ENCODE measurements around the gene RAB3GAP1. TPM values are rescaled to one million over a fixed set of nuclear protein-coding genes. Genes with fewer than 3 reads are reported as not detected.
"Not testable (repeated sequence)": the region's sequence is repeated elsewhere in the genome, so short reads cannot be mapped to it uniquely, and the experiment has no call there.

Gene RAB3GAP1
- total and polyA plus RNA-seq, 3 donors from 2014 or later = 39.9 to 45.9 (median 40.5) TPM

GRCh38 chr2:135113322-135113721, 61.2 kb downstream of the RAB3GAP1 start:
- H3K4me3 ChIP-seq = no peak overlapping the region
- no peak for TF ChIP-seq POLR2A (IDR thresholded peaks at IDR 0.05)
- TF ChIP-seq CTCF (IDR thresholded peaks at IDR 0.05) = no peak
- H3K27me3 ChIP-seq = no peaks in the 10 kb centered on the region
- H3K27ac ChIP-seq = no peak overlapping the region
- intact Hi-C loops (cut with DNase I; ENCODE audit: low total_unique reads) = no loop called here
- DNase-seq = no peak
- no peaks in the 10 kb centered on the region for H3K36me3 ChIP-seq (ENCODE audit: low read depth, missing control alignments)
- no peaks in the 10 kb centered on the region for H3K4me1 ChIP-seq
- WGBS, 2 donors = 92 to 95% methylated on average over 3 of the region's 3 CpGs
- H3K9me3 ChIP-seq = no peaks in the 10 kb centered on the region

- Histone ChIP-seq H3K27me3 (no peaks in the 10 kb centered on the region), H3K9me3 (no peaks in the 10 kb centered on the region), H3K36me3 (ENCODE audit: low read depth, missing control alignments) (no peaks in the 10 kb centered on the region), H3K4me1 (no peaks in the 10 kb centered on the region), H3K4me3 (no peak overlapping the region), H3K27ac (no peak overlapping the region)
- intact Hi-C loops (cut with DNase I; ENCODE audit: low total_unique reads) = no loop called here
- DNase-seq = no peak
- TF ChIP-seq POLR2A (IDR thresholded peaks at IDR 0.05) (no peak), CTCF (IDR thresholded peaks at IDR 0.05) (no peak)
Measured at GRCh38 chr2:135119582-135119981, 67.5 kb downstream of the RAB3GAP1 start.

- WGBS, 2 donors = 93 to 95% methylated on average over 2 of the region's 2 CpGs
- intact Hi-C loops (cut with DNase I; ENCODE audit: low total_unique reads) = no loop called here
- TF ChIP-seq CTCF (IDR thresholded peaks at IDR 0.05) (no peak), POLR2A (IDR thresholded peaks at IDR 0.05) (no peak)
- DNase-seq = no peak
- Histone ChIP-seq H3K4me1 (no peaks in the 10 kb centered on the region), H3K27me3 (no peaks in the 10 kb centered on the region), H3K4me3 (no peak overlapping the region), H3K27ac (no peak overlapping the region), H3K36me3 (ENCODE audit: low read depth, missing control alignments) (no peaks in the 10 kb centered on the region), H3K9me3 (no peaks in the 10 kb centered on the region)
Measured at GRCh38 chr2:135121016-135121657, 69.0 kb downstream of the RAB3GAP1 start.

DNA sequence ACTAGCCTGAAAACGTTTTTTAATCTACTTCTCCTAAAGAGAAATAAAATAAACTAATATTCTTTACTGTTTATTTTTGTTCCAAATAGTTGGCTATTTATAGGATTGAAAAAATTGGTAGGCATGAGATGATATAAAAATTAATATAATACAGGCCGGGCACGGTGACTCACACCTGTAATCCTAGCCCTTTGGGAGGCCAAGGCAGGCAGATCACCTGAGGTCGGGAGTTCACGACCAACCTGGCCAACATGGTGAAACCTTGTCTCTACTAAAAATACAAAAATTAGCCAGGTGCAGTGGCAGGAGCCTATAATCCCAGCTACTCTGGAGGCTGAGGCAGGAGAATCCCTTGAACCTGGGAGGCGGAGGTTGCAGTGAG, 69.6 kb downstream of the RAB3GAP1 start:
- 91 to 95% methylated on average over 6 of the region's 6 CpGs for WGBS, 2 donors
- H3K9me3 ChIP-seq; H3K36me3 ChIP-seq (ENCODE audit: low read depth, missing control alignments); DNase-seq; H3K27me3 ChIP-seq; H3K4me1 ChIP-seq; H3K27ac ChIP-seq; intact Hi-C loops (cut with DNase I; ENCODE audit: low total_unique reads); H3K4me3 ChIP-seq: not testable (repeated sequence)

- Histone ChIP-seq H3K9me3 (no peaks in the 10 kb centered on the region), H3K27ac (no peak overlapping the region), H3K4me3 (no peak overlapping the region), H3K4me1 (no peaks in the 10 kb centered on the region), H3K27me3 (no peaks in the 10 kb centered on the region), H3K36me3 (ENCODE audit: low read depth, missing control alignments) (no peaks in the 10 kb centered on the region)
- DNase-seq = no peak
- 97 to 100% methylated on average over 1 of the region's 1 CpG for WGBS, 2 donors
- intact Hi-C loops (cut with DNase I; ENCODE audit: low total_unique reads) = no loop called here
- TF ChIP-seq CTCF (IDR thresholded peaks at IDR 0.05) (no peak), POLR2A (IDR thresholded peaks at IDR 0.05) (no peak)
Measured at GRCh38 chr2:135124924-135125886, 73.1 kb downstream of the RAB3GAP1 start.

Data from testis (tissue), 3 donors.